Loucy (cell line): ENCODE data around the gene MICAL3.

Source experiments
- H2AFZ ChIP-seq: fragments of 200-600 bp; sonication (generic); 2 replicates; pipeline ENCODE4 v1.6.0; 2016; ENCODE audit warnings: antibody characterized with exemption, mild to moderate bottlenecking, low read length, moderate library complexity
- H3F3A ChIP-seq: fragments of 200-600 bp; 2 replicates; pipeline ENCODE4 v1.6.0; 2016; ENCODE audit warnings: antibody characterized with exemption, low read depth, mild to moderate bottlenecking
- H3K27me3 ChIP-seq: fragments of 200-600 bp; sonication (generic); 2 replicates; pipeline ENCODE4 v1.6.1; 2014; ENCODE audit warnings: low read length, mild to moderate bottlenecking; ENCODE audit not compliant: insufficient read depth, poor library complexity, severe bottlenecking
- H3K36me3 ChIP-seq: fragments of 200-600 bp; sonication (generic); 2 replicates; pipeline ENCODE4 v1.6.1; 2016; ENCODE audit warnings: low read length; ENCODE audit not compliant: insufficient read depth
- H3K4me1 ChIP-seq: fragments of 200-600 bp; sonication (generic); 2 replicates; pipeline ENCODE4 v1.5.1; 2014; ENCODE audit warnings: low read length, mild to moderate bottlenecking; ENCODE audit not compliant: insufficient read depth, poor library complexity, severe bottlenecking
- H3K4me2 ChIP-seq: fragments of 200-600 bp; sonication (generic); 2 replicates; pipeline ENCODE4 v1.6.0; 2014; ENCODE audit warnings: antibody characterized with exemption, low read length, low read depth, mild to moderate bottlenecking; ENCODE audit not compliant: poor library complexity, severe bottlenecking
- H3K4me3 ChIP-seq: fragments of 200-600 bp; sonication (generic); 2 replicates; pipeline ENCODE4 v1.5.1; 2014; ENCODE audit warnings: low read length, mild to moderate bottlenecking, mixed read lengths; ENCODE audit not compliant: poor library complexity, severe bottlenecking
- H3K79me2 ChIP-seq: fragments of 200-600 bp; sonication (generic); 2 replicates; pipeline ENCODE4 v1.6.1; 2014; ENCODE audit warnings: low read length; ENCODE audit not compliant: insufficient read depth
- H3K9ac ChIP-seq: fragments of 200-600 bp; sonication (generic); 2 replicates; pipeline ENCODE4 v1.6.0; 2014; ENCODE audit warnings: mild to moderate bottlenecking, low read depth, low read length, moderate library complexity; ENCODE audit not compliant: poor library complexity, severe bottlenecking
- H3K9me2 ChIP-seq: fragments of 200-600 bp; sonication (generic); replicated peaks from 2 replicates; pipeline ENCODE4 v1.6.1; 2016; ENCODE audit warnings: low read depth, low read length, mixed read lengths
- H3K9me3 ChIP-seq: fragments of 200-600 bp; sonication (generic); 2 replicates; pipeline ENCODE4 v1.6.1; 2014; ENCODE audit warnings: mild to moderate bottlenecking, antibody characterized with exemption, low read length, low read depth; ENCODE audit not compliant: insufficient read depth
- H4K20me1 ChIP-seq: fragments of 200-600 bp; sonication (generic); 2 replicates; pipeline ENCODE4 v1.6.0; 2014; ENCODE audit warnings: antibody characterized with exemption, low read length, mild to moderate bottlenecking; ENCODE audit not compliant: insufficient read depth, poor library complexity, severe bottlenecking
- CTCF ChIP-seq: fragments of 200-600 bp; sonication (generic); conservative IDR thresholded peaks from 2 replicates; pipeline ENCODE4 v1.5.1; 2014; ENCODE audit warnings: mild to moderate bottlenecking, antibody characterized with exemption, low read length
- EZH2phosphoT487 ChIP-seq: fragments of 200-600 bp; IDR thresholded peaks from 2 replicates; pipeline ENCODE4 v1.6.1; 2018; ENCODE audit warnings: antibody characterized with exemption, mild to moderate bottlenecking, moderate library complexity, borderline replicate concordance

The MICAL3 gene

DNA sequence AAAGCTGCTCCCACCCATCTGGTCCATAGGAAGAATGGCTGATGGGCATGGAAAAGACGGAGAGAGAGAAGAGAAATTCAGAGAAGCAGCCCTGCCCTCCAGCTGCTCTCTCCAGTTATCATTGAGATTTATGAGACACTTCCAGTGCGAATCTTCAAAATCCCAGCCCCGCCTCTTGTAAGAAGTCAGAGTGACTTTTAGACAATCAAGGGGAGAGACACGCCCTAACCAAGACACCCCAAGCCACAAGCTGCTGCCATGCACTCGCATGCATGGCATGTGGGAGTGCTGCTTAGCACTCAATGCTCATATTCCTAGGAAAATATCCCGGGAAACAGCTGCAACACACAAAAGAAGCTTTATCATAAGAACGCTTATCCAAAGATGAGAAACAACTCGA is 139.5 kb downstream of the MICAL3 start:
- no peak overlapping the region for H3K4me3 ChIP-seq
- no peak overlapping the region for H3K9ac ChIP-seq
- no peaks in the 10 kb centered on the region for H3K4me1 ChIP-seq
- H2AFZ ChIP-seq = no peak overlapping the region
- H3K9me2 ChIP-seq = no peaks in the 10 kb centered on the region
- H3K9me3 ChIP-seq = no peaks in the 10 kb centered on the region
- H3K27me3 ChIP-seq = no peaks in the 10 kb centered on the region
- H3F3A ChIP-seq = no peaks in the 10 kb centered on the region
- no peak for TF ChIP-seq CTCF
- TF ChIP-seq EZH2phosphoT487 = no peak
- peaks cover 80% of the 10 kb centered on the region for H3K36me3 ChIP-seq
- H3K4me2 ChIP-seq = no peak overlapping the region
- H3K79me2 ChIP-seq = no peaks in the 10 kb centered on the region
- no peaks in the 10 kb centered on the region for H4K20me1 ChIP-seq

DNA sequence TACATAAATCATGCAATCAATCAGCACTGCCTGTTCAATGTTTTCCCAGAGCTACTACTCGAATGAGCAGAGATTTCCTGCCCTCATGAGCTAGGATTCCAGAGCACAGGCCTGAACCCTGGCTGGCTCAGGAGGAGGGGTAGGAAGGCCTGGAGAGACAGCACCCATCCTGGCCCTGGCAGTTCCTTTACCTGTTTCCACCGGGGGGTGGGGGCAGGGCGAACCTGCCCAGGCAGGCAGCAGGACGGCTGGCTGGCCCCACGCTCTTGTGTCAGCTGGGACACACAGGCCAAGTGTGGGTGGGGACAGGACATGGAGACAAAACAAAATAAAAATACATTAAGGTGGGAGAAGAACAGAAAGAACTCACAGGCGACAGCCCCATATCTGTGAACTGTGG is 140.3 kb downstream of the MICAL3 start:
- Histone ChIP-seq H3K4me3 (no peak overlapping the region), H3K4me1 (no peaks in the 10 kb centered on the region), H3K4me2 (no peak overlapping the region), H3K9me2 (no peaks in the 10 kb centered on the region), H3K79me2 (no peaks in the 10 kb centered on the region), H2AFZ (no peak overlapping the region), H3K9ac (no peak overlapping the region), H3K27me3 (no peaks in the 10 kb centered on the region), H3K36me3 (peaks cover 87% of the 10 kb centered on the region), H3F3A (no peaks in the 10 kb centered on the region), H3K9me3 (no peaks in the 10 kb centered on the region), H4K20me1 (no peaks in the 10 kb centered on the region)
- TF ChIP-seq EZH2phosphoT487 = no peak
- TF ChIP-seq CTCF = no peak

DNA sequence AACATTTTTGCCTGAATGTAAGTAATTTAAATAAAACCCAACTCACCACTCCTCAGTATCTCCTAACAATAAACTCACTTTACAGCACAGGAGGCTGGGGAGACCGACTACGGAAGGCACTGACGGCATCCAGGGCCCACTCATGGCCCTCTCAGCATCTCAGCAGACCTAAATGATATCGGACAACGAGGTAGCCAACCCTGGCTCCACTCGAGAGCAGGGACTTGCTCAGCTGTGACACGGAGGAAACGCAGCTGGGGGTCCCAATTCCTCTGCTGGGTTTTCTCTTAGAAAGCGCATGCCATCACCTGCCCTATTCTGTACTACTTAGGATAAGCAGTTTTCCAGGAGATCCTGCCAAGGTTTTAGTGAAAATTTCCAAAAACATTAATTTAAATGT is 141.0 kb downstream of the MICAL3 start:
- peaks cover 84% of the 10 kb centered on the region for H3K36me3 ChIP-seq
- H3K4me2 ChIP-seq = no peak overlapping the region
- H2AFZ ChIP-seq = no peak overlapping the region
- no peak overlapping the region for H3K4me3 ChIP-seq
- no peak overlapping the region for H3K9ac ChIP-seq
- no peaks in the 10 kb centered on the region for H3K27me3 ChIP-seq
- no peaks in the 10 kb centered on the region for H3K4me1 ChIP-seq
- no peaks in the 10 kb centered on the region for H3K79me2 ChIP-seq
- no peaks in the 10 kb centered on the region for H3K9me3 ChIP-seq
- H4K20me1 ChIP-seq = no peaks in the 10 kb centered on the region
- H3K9me2 ChIP-seq = no peaks in the 10 kb centered on the region
- H3F3A ChIP-seq = no peaks in the 10 kb centered on the region
- TF ChIP-seq EZH2phosphoT487 (no peak), CTCF (no peak)
